Left lung (tissue), 10 donors: ENCODE data around the gene ERCC5. TPM values are rescaled to one million over a fixed set of nuclear protein-coding genes. Genes with fewer than 3 reads are reported as not detected.

ENCODE experiments used
- ATAC-seq: fragments of 200-7000 bp; cut with Tn5 transposase; one replicate; pipeline ENCODE4 v1.9.1; 2020; ENCODE audit warnings: moderate library complexity
- DNase-seq, 4 donors: peaks; one replicate each; pipeline ENCODE4 v3.0.0-alpha.2; 2013 to 2020
- H3K27ac ChIP-seq, 2 donors: fragments of 200-600 bp; sonication (generic) in 1 of 2; one replicate each; pipeline versions ENCODE4 v1.5.0 to v1.8.0; 2020 to 2021
- H3K27me3 ChIP-seq, 2 donors: fragments of 200-600 bp; sonication (generic) in 1 of 2; one replicate each; pipeline versions ENCODE4 v1.5.0 to v1.8.0; 2020 to 2021
- H3K36me3 ChIP-seq, 2 donors: fragments of 200-600 bp; sonication (generic) in 1 of 2; one replicate each; pipeline versions ENCODE4 v1.5.0 to v1.8.0; 2020 to 2021
- H3K4me1 ChIP-seq, 2 donors: fragments of 200-600 bp; one replicate each; pipeline ENCODE4 v1.8.0; 2021
- H3K4me3 ChIP-seq, 2 donors: fragments of 200-600 bp; sonication (generic) in 1 of 2; one replicate each; pipeline versions ENCODE4 v1.5.0 to v1.8.0; 2020 to 2021; ENCODE audit warnings: mild to moderate bottlenecking in 1 of 2
- H3K9me3 ChIP-seq, 2 donors: fragments of 200-600 bp; sonication (generic) in 1 of 2; one replicate each; pipeline versions ENCODE4 v1.5.0 to v1.8.0; 2020 to 2021
- CTCF ChIP-seq, 2 donors: fragments of 200-600 bp; sonication (generic) in 1 of 2; IDR thresholded peaks; one replicate each; pipeline versions ENCODE4 v1.5.0 to v1.8.0; 2021; ENCODE audit warnings: antibody characterized with exemption in 2 of 2
- intact Hi-C, 2 donors: fragments of 100-400 bp; cut with DNase I; formaldehyde crosslinking; loops; one replicate each; pipeline versions ENCODE4 v1.11.2 to v1.14.2; 2022
- polyA plus RNA-seq, 6 donors: library from polyadenylated mRNA; unstranded; fragments of 120-200 nt; gene quantifications; one replicate each; pipeline ENCODE4 v1.2.1, GENCODE V29; 2013; ENCODE audit not compliant: insufficient read length in 6 of 6
- total RNA-seq, 2 donors: library from RNA; stranded (reverse); fragmentation: NEBNext Ultra II Directional; extraction: Animal tissue kit (Norgen Biotek cat#: 25700); gene quantifications; one replicate each; pipeline ENCODE4 v1.2.1, GENCODE V29; 2021
- donor health status: DM: no; HTN: yes; CAD: no.
- donor health status: DM: no; HTN: no; CAD: no.

The ERCC5 gene
- total and polyA plus RNA-seq, 8 donors = 37.6 to 95.8 (median 77.4) TPM

- intact Hi-C loops = no loop called here
- ATAC-seq (no peak), DNase-seq (peak in 1 of 4 donors; percentile 37)
- no peaks in the 10 kb centered on the region for H3K27me3 ChIP-seq
- H3K9me3 ChIP-seq = no peaks in the 10 kb centered on the region
- no peak overlapping the region for H3K27ac ChIP-seq
- H3K36me3 ChIP-seq = no peaks in the 10 kb centered on the region
- H3K4me3 ChIP-seq = no peak overlapping the region
- no peak for TF ChIP-seq CTCF (IDR thresholded peaks at IDR 0.05)
- H3K4me1 ChIP-seq = no peaks in the 10 kb centered on the region
Measured at GRCh38 chr13:102903659-102904407, 58.0 kb downstream of the ERCC5 start.

- intact Hi-C loops = no loop called here
- no peak for ATAC-seq
- no peak overlapping the region for H3K27ac ChIP-seq
Measured at GRCh38 chr13:102904408-102904862, 58.6 kb downstream of the ERCC5 start.

GRCh38 chr13:102905905-102906771, 60.3 kb downstream of the ERCC5 start:
- Histone ChIP-seq H3K4me1 (no peaks in the 10 kb centered on the region), H3K27me3 (no peaks in the 10 kb centered on the region), H3K27ac (no peak overlapping the region), H3K36me3 (no peaks in the 10 kb centered on the region), H3K4me3 (no peak overlapping the region), H3K9me3 (no peaks in the 10 kb centered on the region)
- TF ChIP-seq CTCF (IDR thresholded peaks at IDR 0.05) = no peak
- intact Hi-C loops = no loop called here
- no peak for ATAC-seq
- no peak for DNase-seq

More at GRCh38 chr13:102904408-102904862, 58.6 kb downstream of the ERCC5 start:
- Histone ChIP-seq H3K36me3 (no peaks in the 10 kb centered on the region), H3K4me1 (no peaks in the 10 kb centered on the region), H3K27me3 (no peaks in the 10 kb centered on the region), H3K4me3 (no peak overlapping the region), H3K9me3 (no peaks in the 10 kb centered on the region)
- no peak for TF ChIP-seq CTCF (IDR thresholded peaks at IDR 0.05)
- DNase-seq = no peak

- Histone ChIP-seq H3K9me3 (no peaks in the 10 kb centered on the region), H3K27me3 (no peaks in the 10 kb centered on the region), H3K27ac (no peak overlapping the region), H3K4me3 (no peak overlapping the region), H3K4me1 (no peaks in the 10 kb centered on the region), H3K36me3 (no peaks in the 10 kb centered on the region)
- intact Hi-C loops = no loop called here
- ATAC-seq (no peak), DNase-seq (no peak)
- TF ChIP-seq CTCF (IDR thresholded peaks at IDR 0.05) = no peak
Measured at GRCh38 chr13:102907016-102907756, 61.4 kb downstream of the ERCC5 start.
